ENCODE data around the gene ANTXR1.

GRCh38 chr2:69279931-69280681, 267.1 kb downstream of the ANTXR1 start:
- TF ChIP-seq TAF1 (IDR thresholded peaks at IDR 0.05; ENCODE audit: low read depth, low read length) (no peak), POLR2AphosphoS5 (IDR thresholded peaks at IDR 0.05; ENCODE audit: low read depth, low read length) (no peak), POLR2A (IDR thresholded peaks at IDR 0.05; ENCODE audit: low read depth, low read length) (no peak), POU2F2 (IDR thresholded peaks at IDR 0.05; ENCODE audit: low read depth, low read length) (no peak), PAX5 (IDR thresholded peaks at IDR 0.05; ENCODE audit: insufficient read depth, low read length, severe bottlenecking) (no peak), SPI1 (IDR thresholded peaks at IDR 0.05; ENCODE audit: low read depth, low read length) (no peak)
